Panc1 (cell line): ENCODE results near the gene KIAA1217. TPM values are rescaled to one million over a fixed set of nuclear protein-coding genes. Genes with fewer than 3 reads are reported as not detected.

ENCODE experiments used
- ATAC-seq: fragments of 200-7000 bp; cut with Tn5 transposase; 2 replicates; pipeline ENCODE4 v1.9.1; 2020; ENCODE audit warnings: mild to moderate bottlenecking, moderate library complexity
- BruUV-seq: library from RNA; stranded (reverse); fragments of 400-500 nt; replicated peaks from 2 replicates; lab custom pipeline; 2021; lab: Mats Ljungman, UMichigan
- CTCF ChIA-PET: fragments of 300-600 bp; sonication (Branson Sonifier 250); formaldehyde crosslinking; loops from one replicate; lab custom pipeline; 2022; ENCODE audit warnings: antibody characterized with exemption; lab: Charles Lee
- POLR2A ChIA-PET: fragments of 300-600 bp; sonication (Branson Sonifier 250); formaldehyde crosslinking; loops from one replicate; lab custom pipeline; 2022; ENCODE audit warnings: antibody characterized with exemption; lab: Charles Lee
- DNase-seq: peaks from one replicate; pipeline ENCODE4 v3.0.0-alpha.2; 2010; ENCODE audit warnings: low read depth, low spot score
- H3K27ac ChIP-seq: 2 replicates; pipeline ENCODE4 v1.5.1; 2011; ENCODE audit warnings: mild to moderate bottlenecking, low read length, inconsistent platforms
- H3K27me3 ChIP-seq: fragments of 200-500 bp; sonication (Bioruptor generic); 2 replicates; pipeline ENCODE4 v1.6.0; 2014; ENCODE audit warnings: low read length, inconsistent platforms; ENCODE audit not compliant: control insufficient read depth, insufficient read depth
- H3K36me3 ChIP-seq: fragments of 200-500 bp; sonication (Bioruptor generic); 2 replicates; pipeline ENCODE4 v1.5.1; 2014; ENCODE audit warnings: inconsistent platforms, mild to moderate bottlenecking, low read length, moderate library complexity; ENCODE audit not compliant: control insufficient read depth, insufficient read depth
- H3K4me1 ChIP-seq: 2 replicates; pipeline ENCODE4 v1.5.1; 2011; ENCODE audit warnings: inconsistent platforms, mild to moderate bottlenecking, low read length, moderate library complexity; ENCODE audit not compliant: control insufficient read depth, insufficient read depth
- H3K4me3 ChIP-seq, 2 experiments: 2 replicates each; pipeline ENCODE4 v1.5.1; 2011 to 2012; ENCODE audit warnings: low read depth in 2 of 2, low read length in 2 of 2, mild to moderate bottlenecking in 2 of 2, inconsistent platforms in 1 of 2, moderate library complexity in 1 of 2
- H3K9me3 ChIP-seq: fragments of 200-500 bp; sonication (Bioruptor generic); 2 replicates; pipeline ENCODE4 v1.5.1; 2014; ENCODE audit warnings: low read depth, mild to moderate bottlenecking, inconsistent platforms, low read length, moderate library complexity; ENCODE audit not compliant: control insufficient read depth, insufficient read depth
- POLR2AphosphoS5 ChIP-seq: IDR thresholded peaks from 2 replicates; pipeline ENCODE4 v1.6.1; 2012; ENCODE audit warnings: mild to moderate bottlenecking, low read depth, low read length, moderate library complexity
- SIN3A ChIP-seq: IDR thresholded peaks from 2 replicates; pipeline ENCODE4 v1.6.1; 2012; ENCODE audit warnings: low read depth, mild to moderate bottlenecking, low read length, moderate library complexity, borderline replicate concordance; ENCODE audit not compliant: insufficient read depth
- TCF7L2 ChIP-seq: IDR thresholded peaks from 2 replicates; pipeline ENCODE4 v1.6.1; 2011; ENCODE audit warnings: mild to moderate bottlenecking, low read depth, low read length, inconsistent platforms
- in situ Hi-C: cut with HindIII; loops from 2 replicates; pipeline ENCODE4 v1.10.0; 2016; ENCODE audit warnings: low sequenced_read_pairs, low pct_unique_long_range_greater_than_20kb
- intact Hi-C: fragments of 100-400 bp; cut with micrococcal nuclease; formaldehyde crosslinking; loops from one replicate; pipeline ENCODE4 v1.10.0; 2022; ENCODE audit not compliant: unreplicated experiment
- total RNA-seq: library from RNA; stranded (reverse); gene quantifications from one replicate; pipeline ENCODE4 v1.2.1, GENCODE V29; 2021; ENCODE audit not compliant: unreplicated experiment
- TF ChIP-seq, protein P1 (sequence below), 2 experiments: IDR thresholded peaks; 2 replicates each; pipeline ENCODE4 v1.6.1; 2011 to 2012; ENCODE audit warnings: low read depth in 2 of 2, control low read depth in 1 of 2, low read length in 1 of 2, mild to moderate bottlenecking in 1 of 2, moderate library complexity in 1 of 2; ENCODE audit not compliant: insufficient read depth in 1 of 2
- TF ChIP-seq, protein P2 (sequence below): fragments of 450-650 bp; IDR thresholded peaks from 2 replicates; pipeline ENCODE4 v1.5.1; 2017; ENCODE audit warnings: mild to moderate bottlenecking

Gene KIAA1217
- total RNA-seq, 1 experiment from 2014 or later = 11.6 TPM

DNA sequence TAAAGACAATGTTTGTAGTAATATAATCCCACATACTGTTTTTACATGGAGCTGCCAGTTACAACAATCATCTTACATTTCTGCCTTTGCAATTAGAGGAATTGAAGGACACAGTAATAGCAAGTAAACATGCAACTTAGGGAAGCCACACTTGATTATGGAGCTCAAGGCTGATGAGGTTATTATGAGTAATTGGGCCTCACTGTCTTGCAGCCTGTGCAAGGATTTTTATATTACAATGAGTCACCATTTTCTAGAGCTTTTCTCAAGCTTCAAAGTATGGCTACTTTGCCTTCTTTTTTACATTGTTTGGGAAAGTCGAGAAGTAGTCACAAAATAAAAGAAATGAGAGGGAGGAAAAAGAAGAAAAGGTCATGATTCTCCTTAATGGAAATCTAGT, 226.4 kb downstream of the KIAA1217 start:
- CTCF ChIA-PET = no interaction called here
- TF ChIP-seq SIN3A (no peak), TCF7L2 (no peak), POLR2AphosphoS5 (no peak)
- TF ChIP-seq, protein P1, sequence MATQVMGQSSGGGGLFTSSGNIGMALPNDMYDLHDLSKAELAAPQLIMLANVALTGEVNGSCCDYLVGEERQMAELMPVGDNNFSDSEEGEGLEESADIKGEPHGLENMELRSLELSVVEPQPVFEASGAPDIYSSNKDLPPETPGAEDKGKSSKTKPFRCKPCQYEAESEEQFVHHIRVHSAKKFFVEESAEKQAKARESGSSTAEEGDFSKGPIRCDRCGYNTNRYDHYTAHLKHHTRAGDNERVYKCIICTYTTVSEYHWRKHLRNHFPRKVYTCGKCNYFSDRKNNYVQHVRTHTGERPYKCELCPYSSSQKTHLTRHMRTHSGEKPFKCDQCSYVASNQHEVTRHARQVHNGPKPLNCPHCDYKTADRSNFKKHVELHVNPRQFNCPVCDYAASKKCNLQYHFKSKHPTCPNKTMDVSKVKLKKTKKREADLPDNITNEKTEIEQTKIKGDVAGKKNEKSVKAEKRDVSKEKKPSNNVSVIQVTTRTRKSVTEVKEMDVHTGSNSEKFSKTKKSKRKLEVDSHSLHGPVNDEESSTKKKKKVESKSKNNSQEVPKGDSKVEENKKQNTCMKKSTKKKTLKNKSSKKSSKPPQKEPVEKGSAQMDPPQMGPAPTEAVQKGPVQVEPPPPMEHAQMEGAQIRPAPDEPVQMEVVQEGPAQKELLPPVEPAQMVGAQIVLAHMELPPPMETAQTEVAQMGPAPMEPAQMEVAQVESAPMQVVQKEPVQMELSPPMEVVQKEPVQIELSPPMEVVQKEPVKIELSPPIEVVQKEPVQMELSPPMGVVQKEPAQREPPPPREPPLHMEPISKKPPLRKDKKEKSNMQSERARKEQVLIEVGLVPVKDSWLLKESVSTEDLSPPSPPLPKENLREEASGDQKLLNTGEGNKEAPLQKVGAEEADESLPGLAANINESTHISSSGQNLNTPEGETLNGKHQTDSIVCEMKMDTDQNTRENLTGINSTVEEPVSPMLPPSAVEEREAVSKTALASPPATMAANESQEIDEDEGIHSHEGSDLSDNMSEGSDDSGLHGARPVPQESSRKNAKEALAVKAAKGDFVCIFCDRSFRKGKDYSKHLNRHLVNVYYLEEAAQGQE (IDR thresholded peaks at IDR 0.05; ENCODE audit: insufficient read depth in 1 of 2, low read depth in 2 of 2, low read length in 1 of 2) = no peak
- TF ChIP-seq, protein P2, sequence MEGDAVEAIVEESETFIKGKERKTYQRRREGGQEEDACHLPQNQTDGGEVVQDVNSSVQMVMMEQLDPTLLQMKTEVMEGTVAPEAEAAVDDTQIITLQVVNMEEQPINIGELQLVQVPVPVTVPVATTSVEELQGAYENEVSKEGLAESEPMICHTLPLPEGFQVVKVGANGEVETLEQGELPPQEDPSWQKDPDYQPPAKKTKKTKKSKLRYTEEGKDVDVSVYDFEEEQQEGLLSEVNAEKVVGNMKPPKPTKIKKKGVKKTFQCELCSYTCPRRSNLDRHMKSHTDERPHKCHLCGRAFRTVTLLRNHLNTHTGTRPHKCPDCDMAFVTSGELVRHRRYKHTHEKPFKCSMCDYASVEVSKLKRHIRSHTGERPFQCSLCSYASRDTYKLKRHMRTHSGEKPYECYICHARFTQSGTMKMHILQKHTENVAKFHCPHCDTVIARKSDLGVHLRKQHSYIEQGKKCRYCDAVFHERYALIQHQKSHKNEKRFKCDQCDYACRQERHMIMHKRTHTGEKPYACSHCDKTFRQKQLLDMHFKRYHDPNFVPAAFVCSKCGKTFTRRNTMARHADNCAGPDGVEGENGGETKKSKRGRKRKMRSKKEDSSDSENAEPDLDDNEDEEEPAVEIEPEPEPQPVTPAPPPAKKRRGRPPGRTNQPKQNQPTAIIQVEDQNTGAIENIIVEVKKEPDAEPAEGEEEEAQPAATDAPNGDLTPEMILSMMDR = no peak
- in situ Hi-C loops = no loop called here
- H3K27me3 ChIP-seq = no peaks in the 10 kb centered on the region
- no TSS peak for BruUV-seq
- H3K9me3 ChIP-seq = no peaks in the 10 kb centered on the region
- POLR2A ChIA-PET = no interaction called here
- ATAC-seq = no peak
- no peaks in the 10 kb centered on the region for H3K4me1 ChIP-seq
- H3K27ac ChIP-seq = no peak overlapping the region
- DNase-seq = no peak
- no peak overlapping the region for H3K4me3 ChIP-seq
- intact Hi-C loops = no loop called here
- H3K36me3 ChIP-seq = no peaks in the 10 kb centered on the region

DNA sequence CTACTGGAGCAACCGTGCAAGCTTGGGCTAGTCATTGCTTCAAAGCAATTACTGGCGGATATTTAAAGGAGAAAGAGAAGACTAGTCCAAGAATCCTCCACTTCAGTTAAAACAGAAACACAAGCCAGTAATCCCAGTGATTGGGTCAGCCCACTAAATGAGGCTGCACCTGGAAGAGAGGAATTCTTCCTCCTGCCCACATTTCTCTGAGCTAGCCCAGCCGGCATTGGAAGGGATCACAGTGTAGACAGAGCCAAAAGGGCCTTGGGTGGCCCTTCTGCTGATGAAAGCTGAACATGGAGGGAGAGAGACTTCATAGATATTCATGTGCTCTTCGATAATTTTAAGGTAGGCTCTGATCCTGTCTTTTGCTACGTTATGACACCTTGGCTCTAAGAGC, 228.4 kb downstream of the KIAA1217 start:
- POLR2A ChIA-PET = no interaction called here
- Histone ChIP-seq H3K36me3 (no peaks in the 10 kb centered on the region), H3K9me3 (no peaks in the 10 kb centered on the region), H3K4me3 (no peak overlapping the region), H3K4me1 (no peaks in the 10 kb centered on the region), H3K27me3 (no peaks in the 10 kb centered on the region), H3K27ac (no peak overlapping the region)
- intact Hi-C loops (no loop called here), in situ Hi-C loops (no loop called here)
- no peak for DNase-seq
- no TSS peak for BruUV-seq
- TF ChIP-seq, protein P1 (IDR thresholded peaks at IDR 0.05; ENCODE audit: insufficient read depth in 1 of 2, low read depth in 2 of 2, low read length in 1 of 2) = no peak
- no peak for TF ChIP-seq POLR2AphosphoS5
- TF ChIP-seq SIN3A = no peak
- TF ChIP-seq, protein P2 = no peak
- TF ChIP-seq TCF7L2 = no peak
- no peak for ATAC-seq
- CTCF ChIA-PET = no interaction called here
